Measurements from ENCODE around the gene DHRS3. TPM values are rescaled to one million over a fixed set of nuclear protein-coding genes. Genes with fewer than 3 reads are reported as not detected.

Gene DHRS3
- total RNA-seq, 1 donor from 2014 or later = 116 TPM

GRCh38 chr1:12615865-12616708 lies 1.9 kb downstream of the DHRS3 start:
- ATAC-seq = no peak

GRCh38 chr1:12615159-12615864 lies 2.7 kb downstream of the DHRS3 start:
- ATAC-seq = no peak

GRCh38 chr1:12614402-12615158 lies 3.4 kb downstream of the DHRS3 start:
- ATAC-seq = no peak

- no peak for ATAC-seq
Observed at GRCh38 chr1:12613180-12613579, 4.8 kb downstream of the DHRS3 start.

- ATAC-seq = no peak
Observed at GRCh38 chr1:12610941-12611340, 7.1 kb downstream of the DHRS3 start.

- ATAC-seq = no peak
Observed at GRCh38 chr1:12610305-12610935, 7.6 kb downstream of the DHRS3 start.

- ATAC-seq = peak; percentile 15
Observed at GRCh38 chr1:12609469-12610003, 8.5 kb downstream of the DHRS3 start.

GRCh38 chr1:12608311-12608957 lies 9.6 kb downstream of the DHRS3 start:
- no peak for ATAC-seq

- ATAC-seq = no peak
Observed at GRCh38 chr1:12607263-12607662, 10.7 kb downstream of the DHRS3 start.

GRCh38 chr1:12604986-12605385 lies 13.0 kb downstream of the DHRS3 start:
- no peak for ATAC-seq

- peak; percentile 87 for ATAC-seq
Observed at GRCh38 chr1:12604114-12604874, 13.7 kb downstream of the DHRS3 start.

GRCh38 chr1:12603224-12603623 lies 14.8 kb downstream of the DHRS3 start:
- ATAC-seq = no peak

- no peak for ATAC-seq
Observed at GRCh38 chr1:12602659-12603024, 15.4 kb downstream of the DHRS3 start.

GRCh38 chr1:12601700-12602658 lies 16.0 kb downstream of the DHRS3 start:
- ATAC-seq = no peak

- ATAC-seq = no peak
Observed at GRCh38 chr1:12600880-12601633, 17.0 kb downstream of the DHRS3 start.

GRCh38 chr1:12600335-12600734 lies 17.7 kb downstream of the DHRS3 start:
- ATAC-seq = no peak

- no peak for ATAC-seq
Observed at GRCh38 chr1:12599657-12600056, 18.4 kb downstream of the DHRS3 start.

GRCh38 chr1:12598974-12599373 lies 19.0 kb downstream of the DHRS3 start:
- ATAC-seq = no peak

GRCh38 chr1:12597792-12598191 lies 20.2 kb downstream of the DHRS3 start:
- peak; percentile 62 for ATAC-seq

Measured in esophagus mucosa (tissue), 1 donor.